Lower leg skin (tissue), 3 donors: ENCODE data around the gene MTERF2.
"Not testable (repeated sequence)": the region's sequence is repeated elsewhere in the genome, so short reads cannot be mapped to it uniquely, and the experiment has no call there.

Source experiments
- POLR2A ChIP-seq, 2 donors: fragments of 450-650 bp; IDR thresholded peaks; one replicate each; pipeline ENCODE4 v1.6.1; 2016 to 2017; ENCODE audit warnings: antibody characterized with exemption in 2 of 2, mild to moderate bottlenecking in 1 of 2, moderate library complexity in 1 of 2
- TF ChIP-seq, protein P1 (sequence below), 3 donors: fragments of 450-650 bp; IDR thresholded peaks; one replicate each; pipeline ENCODE4 v1.5.1; 2016; ENCODE audit warnings: antibody characterized with exemption in 3 of 3, mild to moderate bottlenecking in 3 of 3, moderate library complexity in 2 of 3

GRCh38 chr12:107026356-107026755 is 39.4 kb upstream of the MTERF2 start:
- TF ChIP-seq, protein P1, sequence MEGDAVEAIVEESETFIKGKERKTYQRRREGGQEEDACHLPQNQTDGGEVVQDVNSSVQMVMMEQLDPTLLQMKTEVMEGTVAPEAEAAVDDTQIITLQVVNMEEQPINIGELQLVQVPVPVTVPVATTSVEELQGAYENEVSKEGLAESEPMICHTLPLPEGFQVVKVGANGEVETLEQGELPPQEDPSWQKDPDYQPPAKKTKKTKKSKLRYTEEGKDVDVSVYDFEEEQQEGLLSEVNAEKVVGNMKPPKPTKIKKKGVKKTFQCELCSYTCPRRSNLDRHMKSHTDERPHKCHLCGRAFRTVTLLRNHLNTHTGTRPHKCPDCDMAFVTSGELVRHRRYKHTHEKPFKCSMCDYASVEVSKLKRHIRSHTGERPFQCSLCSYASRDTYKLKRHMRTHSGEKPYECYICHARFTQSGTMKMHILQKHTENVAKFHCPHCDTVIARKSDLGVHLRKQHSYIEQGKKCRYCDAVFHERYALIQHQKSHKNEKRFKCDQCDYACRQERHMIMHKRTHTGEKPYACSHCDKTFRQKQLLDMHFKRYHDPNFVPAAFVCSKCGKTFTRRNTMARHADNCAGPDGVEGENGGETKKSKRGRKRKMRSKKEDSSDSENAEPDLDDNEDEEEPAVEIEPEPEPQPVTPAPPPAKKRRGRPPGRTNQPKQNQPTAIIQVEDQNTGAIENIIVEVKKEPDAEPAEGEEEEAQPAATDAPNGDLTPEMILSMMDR (IDR thresholded peaks at IDR 0.05) = not testable (repeated sequence)
- not testable (repeated sequence) for TF ChIP-seq POLR2A (IDR thresholded peaks at IDR 0.05)
